Measurements from ENCODE around the gene PTGR2.
A peak's percentile ranks its signal among the peaks of the same experiment; 100 is the strongest.
"Not testable (repeated sequence)": the region's sequence is repeated elsewhere in the genome, so short reads cannot be mapped to it uniquely, and the experiment has no call there.

Gene PTGR2

GRCh38 chr14:73887694-73888459 lies 36.2 kb downstream of the PTGR2 start:
- peak in 1 of 5 donors; percentile 4 for DNase-seq

- DNase-seq: no peak
Observed at GRCh38 chr14:73888460-73888725, 36.8 kb downstream of the PTGR2 start.

GRCh38 chr14:73888971-73889370 lies 37.3 kb downstream of the PTGR2 start:
- DNase-seq: no peak

- DNase-seq: no peak
Observed at GRCh38 chr14:73889376-73889775, 37.7 kb downstream of the PTGR2 start.

- not testable (repeated sequence) for DNase-seq
Observed at GRCh38 chr14:73894180-73894687, 42.6 kb downstream of the PTGR2 start.

GRCh38 chr14:73895939-73896338 lies 44.3 kb downstream of the PTGR2 start:
- no peak for DNase-seq

GRCh38 chr14:73896521-73896920 lies 44.9 kb downstream of the PTGR2 start:
- DNase-seq: no peak

GRCh38 chr14:73903028-73903427 lies 51.4 kb downstream of the PTGR2 start:
- DNase-seq: no peak

GRCh38 chr14:73909681-73910080 lies 58.0 kb downstream of the PTGR2 start:
- DNase-seq: no peak

- no peak for DNase-seq
Observed at GRCh38 chr14:73913256-73913655, 61.6 kb downstream of the PTGR2 start.

GRCh38 chr14:73916324-73916723 lies 64.7 kb downstream of the PTGR2 start:
- DNase-seq: no peak

GRCh38 chr14:73919457-73919856 lies 67.8 kb downstream of the PTGR2 start:
- DNase-seq: not testable (repeated sequence)

GRCh38 chr14:73924337-73924736 lies 72.7 kb downstream of the PTGR2 start:
- DNase-seq: no peak
